Stimulated activated CD8-positive, alpha-beta memory T cell treated with anti-CD3 and anti-CD28 coated beads, Interleukin-12 subunit alpha, Interleukin-12 subunit beta, amount 100 ng/mL, for 4 hours (primary cell): ENCODE data around the gene SYCE1.
"Not testable (repeated sequence)": the region's sequence is repeated elsewhere in the genome, so short reads cannot be mapped to it uniquely, and the experiment has no call there.

ENCODE experiments used
- DNase-seq: peaks from one replicate; pipeline ENCODE4 v3.0.0-alpha.2; 2020; ENCODE audit warnings: low read depth

The SYCE1 gene

DNA sequence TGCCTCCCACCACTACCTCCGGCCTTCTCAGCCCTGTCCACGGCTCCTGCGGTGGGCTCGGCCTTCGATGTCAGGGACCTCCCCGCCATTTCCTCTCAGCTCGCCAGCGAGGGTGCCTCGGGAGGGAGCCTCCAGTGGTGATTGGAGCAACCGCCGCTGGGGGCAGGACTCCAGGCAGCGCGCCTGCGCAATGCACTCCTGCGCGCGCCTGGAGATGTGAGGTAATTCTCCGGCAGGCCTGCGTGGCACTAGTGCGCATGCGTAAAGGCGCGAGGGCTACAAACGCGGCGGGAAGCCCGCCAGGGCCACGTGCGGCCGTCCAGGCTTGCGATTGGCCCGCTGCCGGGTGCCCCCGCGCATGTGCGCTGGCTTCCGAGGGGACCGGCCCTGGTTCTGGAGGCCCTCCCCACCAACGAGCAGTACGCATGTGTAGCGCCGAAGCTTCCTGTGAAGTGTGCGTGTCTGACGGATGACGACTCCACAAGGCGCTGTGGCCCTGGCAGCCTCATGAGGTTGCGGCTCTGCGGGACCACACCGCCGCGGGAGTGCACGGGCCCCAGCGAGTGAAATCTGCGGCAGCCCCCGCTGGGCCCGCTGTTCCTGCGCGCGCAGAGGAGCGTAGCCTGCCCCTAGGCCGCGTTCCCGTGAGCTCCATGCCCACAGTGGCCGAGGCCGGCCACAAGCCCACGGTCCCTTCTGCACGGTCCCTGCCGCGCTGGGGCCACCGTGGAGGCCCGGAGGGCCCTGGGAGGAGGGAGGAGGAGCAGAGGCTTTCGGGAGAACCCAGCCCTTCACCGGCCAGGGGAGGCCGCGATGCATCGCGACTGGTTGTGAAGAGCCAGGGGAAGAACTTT lies at the start of gene SYCE1:
TSS of gene SYCE1 (minus strand) at position 143 of the 854 bp plus-strand sequence. CDS start at position 89, 54 bp downstream.
- no peak for DNase-seq

GRCh38 chr10:133614830-133615580 lies 49.6 kb upstream of the SYCE1 start:
- DNase-seq: no peak

GRCh38 chr10:133613699-133614098 lies 48.3 kb upstream of the SYCE1 start:
- no peak for DNase-seq

DNA sequence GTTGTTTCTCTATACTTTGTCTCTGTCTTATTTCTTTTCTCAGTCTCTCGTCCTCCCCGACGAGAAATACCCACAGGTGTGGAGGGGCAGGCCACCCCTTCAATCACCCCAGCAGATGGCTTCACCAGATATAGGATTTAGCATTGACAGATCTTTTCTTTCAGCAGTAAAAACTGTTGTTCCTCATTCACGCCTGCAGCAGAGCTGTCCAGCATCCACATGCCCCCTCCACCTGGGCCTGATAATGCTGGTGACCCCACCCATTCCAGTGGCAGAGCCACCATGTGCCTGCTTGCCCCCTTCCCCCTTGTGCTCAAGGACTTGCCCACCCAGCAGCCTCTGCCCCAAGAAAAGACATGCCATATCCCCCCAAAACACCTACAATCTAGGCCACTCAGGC lies 45.7 kb upstream of the SYCE1 start:
- no peak for DNase-seq

GRCh38 chr10:133608855-133609254 lies 43.5 kb upstream of the SYCE1 start:
- no peak for DNase-seq

DNA sequence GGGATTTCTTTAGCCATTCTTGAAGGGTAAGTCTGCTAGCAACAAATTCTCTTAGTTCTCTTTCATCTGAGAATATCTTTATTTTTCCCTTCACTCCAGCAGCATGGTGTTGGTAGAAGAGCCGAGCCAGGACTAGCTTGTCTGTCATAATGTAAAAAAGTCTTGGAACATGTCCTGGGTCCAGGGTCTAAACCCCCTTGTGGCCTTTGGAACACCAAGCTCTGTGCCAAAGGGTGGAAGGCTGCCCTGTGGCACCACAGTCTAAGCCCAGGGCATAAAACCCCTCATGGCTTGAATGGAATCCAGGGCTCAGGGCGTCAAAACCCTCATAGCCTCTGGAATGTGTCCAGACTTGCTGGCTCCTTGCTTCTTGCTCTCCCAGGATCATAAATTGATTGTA lies 38.1 kb upstream of the SYCE1 start:
- DNase-seq: not testable (repeated sequence)

GRCh38 chr10:133600657-133601056 lies 35.3 kb upstream of the SYCE1 start:
- DNase-seq: no peak

DNA sequence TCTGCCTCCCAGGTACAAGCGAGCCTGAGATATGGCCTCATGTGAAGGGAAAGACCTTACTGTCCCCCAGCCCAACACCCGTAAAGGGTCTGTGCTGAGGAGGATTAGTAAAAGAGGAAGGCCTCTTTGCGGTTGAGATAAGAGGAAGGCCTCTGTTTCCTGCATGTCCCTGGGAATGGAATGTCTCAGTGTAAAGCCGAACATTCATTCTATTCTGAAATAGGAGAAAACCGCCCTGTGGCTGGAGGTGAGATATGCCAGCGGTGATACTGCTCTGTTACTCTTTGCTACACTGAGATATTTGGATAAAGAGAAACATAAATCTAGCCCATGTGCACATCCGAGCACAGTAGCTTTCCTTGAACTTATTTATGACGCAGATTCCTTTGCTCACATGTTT lies 34.5 kb upstream of the SYCE1 start:
- DNase-seq: not testable (repeated sequence)

DNA sequence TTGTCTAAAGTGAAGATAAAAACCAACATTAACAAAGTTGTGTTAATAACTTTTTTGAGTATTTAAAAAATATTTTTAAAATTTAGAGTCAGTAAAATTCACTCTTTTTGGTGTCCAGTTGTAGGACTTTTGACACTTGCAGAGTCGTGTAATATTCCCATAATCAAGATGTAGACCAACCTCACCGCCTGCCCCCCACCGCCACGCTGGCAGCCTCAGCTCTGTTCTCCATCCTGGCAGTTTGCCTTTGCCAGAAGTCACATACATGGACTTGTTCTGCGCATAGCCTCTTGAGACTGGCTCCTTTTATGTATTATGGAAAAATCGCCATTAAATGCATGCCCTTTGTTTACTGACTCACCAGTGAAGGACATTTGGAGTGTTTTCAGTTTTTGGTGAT lies 27.3 kb upstream of the SYCE1 start:
- DNase-seq: no peak

DNA sequence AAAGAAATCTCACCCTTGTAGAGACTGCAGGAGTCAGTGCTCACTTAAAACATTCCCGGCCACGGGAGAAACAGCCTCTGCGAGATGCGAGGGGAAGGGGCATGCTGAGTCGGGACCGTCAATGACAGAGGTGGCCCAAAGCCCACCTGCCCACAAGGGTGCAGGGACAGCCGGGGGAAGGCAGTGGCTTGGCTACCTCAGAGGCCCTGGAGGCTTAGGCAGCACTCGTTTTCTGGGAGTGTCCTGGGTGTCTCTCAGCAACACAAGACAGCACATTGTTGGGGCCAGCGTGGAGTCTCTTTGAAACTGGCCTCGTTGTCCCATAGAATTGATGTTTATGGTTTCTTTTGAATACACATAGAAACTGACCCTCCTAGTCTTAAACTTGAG lies 25.6 kb upstream of the SYCE1 start:
- DNase-seq: no peak

GRCh38 chr10:133590226-133590969 lies 25.0 kb upstream of the SYCE1 start:
- DNase-seq: no peak

DNA sequence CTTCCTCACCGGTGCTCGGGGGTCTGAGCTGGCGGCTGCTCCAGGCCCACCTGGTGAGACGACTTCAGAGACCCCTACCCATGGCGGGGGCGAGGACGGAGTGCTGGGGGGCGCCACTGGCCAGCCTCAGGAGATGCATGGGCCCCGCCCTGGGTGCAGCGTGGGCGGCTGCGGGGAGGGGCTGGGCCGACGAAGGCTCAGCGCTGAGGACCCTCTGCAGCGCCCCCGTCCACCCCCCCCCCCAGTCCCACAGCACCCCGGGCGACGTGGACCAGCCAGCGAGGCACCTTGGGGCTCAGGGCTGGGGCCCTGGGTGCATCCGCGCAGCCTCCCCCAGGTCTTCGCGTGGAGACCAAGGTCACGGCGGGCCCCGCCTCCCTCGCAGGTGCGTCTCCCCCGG lies 11.7 kb upstream of the SYCE1 start:
- not testable (repeated sequence) for DNase-seq

- DNase-seq: not testable (repeated sequence)
Measured at GRCh38 chr10:133573460-133573859, 8.1 kb upstream of the SYCE1 start.

- DNase-seq: not testable (repeated sequence)
Measured at GRCh38 chr10:133572055-133572454, 6.7 kb upstream of the SYCE1 start.

- DNase-seq: not testable (repeated sequence)
Measured at GRCh38 chr10:133569801-133570200, 4.4 kb upstream of the SYCE1 start.

DNA sequence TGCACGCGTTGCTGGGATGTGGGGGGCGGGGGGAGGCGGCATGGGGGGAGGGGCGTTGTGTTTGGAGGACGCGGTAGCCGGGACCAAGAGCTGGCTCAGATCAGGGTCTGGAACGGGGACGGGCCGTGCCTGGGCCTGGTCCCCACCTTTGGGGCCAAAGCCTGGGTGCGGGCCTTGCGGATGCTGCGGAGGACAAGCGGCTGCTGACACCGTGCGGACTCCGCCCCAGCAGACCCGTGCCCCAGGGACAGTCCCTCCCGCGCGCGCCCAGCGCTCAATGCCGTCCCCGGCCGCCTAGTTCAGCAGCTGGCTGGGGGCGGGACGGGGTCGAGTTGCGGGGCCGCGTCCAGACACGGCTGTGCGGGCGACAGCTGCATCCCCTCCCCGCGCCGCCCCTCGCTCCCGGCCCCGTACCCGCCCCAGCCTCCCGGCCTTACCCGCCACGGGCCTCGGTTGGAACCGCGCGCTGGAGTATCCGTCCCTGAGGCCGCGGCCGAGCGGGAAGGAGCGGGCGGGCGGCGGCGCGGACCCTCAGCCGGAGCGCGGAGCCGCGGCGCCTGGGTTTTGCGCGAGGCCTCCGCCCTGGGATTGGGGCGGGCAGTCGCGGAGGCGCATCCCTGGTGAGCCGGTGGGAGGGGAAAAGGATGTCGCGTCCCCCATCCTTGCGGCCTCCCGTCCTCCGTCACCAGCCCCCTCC lies 3.6 kb upstream of the SYCE1 start:
- not testable (repeated sequence) for DNase-seq

DNA sequence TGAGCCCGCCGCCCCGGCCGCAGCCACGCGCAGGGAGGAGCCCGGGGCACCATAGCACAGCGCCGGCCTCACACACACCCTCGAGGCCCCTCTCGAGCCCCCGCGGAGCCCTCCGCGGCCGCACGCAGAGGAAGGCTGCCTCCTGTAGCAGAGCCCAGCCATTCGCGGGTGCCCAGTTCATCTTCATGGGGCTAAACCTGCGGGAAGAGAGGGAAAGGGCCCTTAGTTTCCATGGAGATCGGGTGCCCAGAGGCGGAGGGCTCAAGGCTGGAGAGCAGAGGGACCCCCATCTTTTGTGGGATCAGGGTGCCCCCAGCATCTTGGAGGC lies 2.9 kb upstream of the SYCE1 start:
- DNase-seq: no peak

DNA sequence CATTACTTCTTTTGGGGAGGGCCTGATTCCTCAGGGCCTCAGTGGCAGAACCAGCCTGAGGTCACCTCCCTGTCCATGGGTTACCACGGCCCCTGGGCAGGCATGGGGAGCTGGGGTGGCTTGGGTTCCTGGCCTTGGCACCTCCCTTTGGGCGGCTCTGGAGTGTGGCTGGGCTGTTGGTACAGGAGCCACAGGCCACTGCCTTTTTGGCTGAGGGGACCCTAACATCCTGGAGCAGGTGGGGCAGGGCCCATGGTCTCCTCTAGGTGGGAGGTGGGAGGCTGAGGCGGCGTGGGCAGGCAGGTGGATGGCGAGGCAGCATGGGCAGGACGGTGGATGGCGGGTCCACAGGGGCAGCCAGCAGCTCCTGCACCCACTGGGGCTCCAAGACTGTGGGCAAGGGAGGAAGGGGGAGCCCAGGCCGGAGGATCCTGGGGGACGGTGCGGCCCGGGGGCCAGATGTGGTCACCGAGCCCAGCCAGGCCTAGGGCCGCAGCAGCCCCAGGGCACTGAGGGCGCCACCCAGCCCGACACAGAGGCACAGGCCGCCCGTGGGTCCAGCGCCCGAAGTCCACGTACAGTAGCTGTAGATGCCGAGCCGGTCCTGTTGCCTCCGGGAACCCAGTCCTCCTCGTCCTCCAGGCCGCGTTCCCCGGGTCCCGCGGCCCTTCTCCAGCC lies 2.4 kb upstream of the SYCE1 start:
- DNase-seq: no peak

GRCh38 chr10:133567119-133567518 lies 1.7 kb upstream of the SYCE1 start:
- DNase-seq: no peak

DNA sequence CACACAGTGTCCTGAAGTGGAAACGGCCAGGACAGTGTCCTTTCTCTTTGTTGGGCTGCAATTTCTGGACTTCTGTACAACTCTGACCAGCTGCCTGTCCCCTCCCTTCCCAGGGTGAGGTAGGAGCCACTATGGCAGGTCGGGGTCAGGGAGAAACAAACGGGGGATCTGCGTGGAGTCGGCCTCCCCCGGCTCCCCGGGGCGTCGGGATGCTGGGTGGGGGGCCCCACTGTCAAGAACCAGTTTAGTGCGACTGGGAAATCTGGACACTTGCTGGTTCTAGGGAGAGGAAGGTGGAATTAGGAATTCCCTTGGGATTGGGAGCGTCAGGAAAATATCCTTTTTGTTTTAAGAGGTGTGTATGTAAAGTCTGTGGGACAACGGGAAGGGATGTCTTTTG lies 567 bp downstream of the SYCE1 start:
- no peak for DNase-seq

GRCh38 chr10:133559216-133559615 lies 6.2 kb downstream of the SYCE1 start:
- DNase-seq: no peak

GRCh38 chr10:133557381-133557780 lies 8.0 kb downstream of the SYCE1 start:
- DNase-seq: no peak
